Thyroid gland (tissue), 4 donors: ENCODE results near the gene CABP5.

Experiments used
- POLR2A ChIP-seq, 2 donors: fragments of 450-650 bp; IDR thresholded peaks; one replicate each; pipeline ENCODE4 v1.6.1; 2017; ENCODE audit warnings: antibody characterized with exemption in 2 of 2, mild to moderate bottlenecking in 2 of 2, moderate library complexity in 1 of 2
- TF ChIP-seq, protein P1 (sequence below), 6 experiments: fragments of 200-600 bp in 3 of 6; fragments of 450-650 bp in 3 of 6; sonication (generic) in 3 of 6; IDR thresholded peaks; one replicate each; pipeline ENCODE4 v1.5.1; 2016 to 2019; ENCODE audit warnings: antibody characterized with exemption in 6 of 6, mild to moderate bottlenecking in 2 of 6, inconsistent platforms in 1 of 6, moderate library complexity in 1 of 6

DNA sequence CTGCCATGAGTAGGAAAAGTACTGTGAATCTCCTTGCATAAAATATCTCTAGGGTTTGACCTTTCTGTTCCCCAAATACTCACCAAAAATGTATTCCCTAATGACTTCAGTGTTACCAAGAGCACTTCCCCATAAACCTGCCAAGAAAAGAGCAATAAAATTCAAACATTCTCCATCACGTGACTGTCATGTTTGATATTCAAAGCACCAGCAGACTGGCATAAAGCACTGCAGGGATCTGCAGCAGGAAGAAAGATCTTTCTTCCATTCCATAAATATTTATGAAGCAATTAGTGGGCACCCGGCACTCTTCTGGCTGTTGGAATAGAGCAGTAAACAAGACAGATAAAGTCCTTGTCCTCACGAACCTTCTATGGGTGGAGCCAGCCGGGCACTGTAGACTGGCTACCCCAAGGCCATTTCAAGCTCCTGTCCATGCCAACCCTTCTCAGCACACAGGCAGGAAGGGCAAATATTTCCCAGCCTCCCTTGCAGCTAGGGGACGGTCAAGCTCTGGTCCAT is 46.5 kb upstream of the CABP5 start:
- no peak for TF ChIP-seq POLR2A (IDR thresholded peaks at IDR 0.05)
- TF ChIP-seq, protein P1, sequence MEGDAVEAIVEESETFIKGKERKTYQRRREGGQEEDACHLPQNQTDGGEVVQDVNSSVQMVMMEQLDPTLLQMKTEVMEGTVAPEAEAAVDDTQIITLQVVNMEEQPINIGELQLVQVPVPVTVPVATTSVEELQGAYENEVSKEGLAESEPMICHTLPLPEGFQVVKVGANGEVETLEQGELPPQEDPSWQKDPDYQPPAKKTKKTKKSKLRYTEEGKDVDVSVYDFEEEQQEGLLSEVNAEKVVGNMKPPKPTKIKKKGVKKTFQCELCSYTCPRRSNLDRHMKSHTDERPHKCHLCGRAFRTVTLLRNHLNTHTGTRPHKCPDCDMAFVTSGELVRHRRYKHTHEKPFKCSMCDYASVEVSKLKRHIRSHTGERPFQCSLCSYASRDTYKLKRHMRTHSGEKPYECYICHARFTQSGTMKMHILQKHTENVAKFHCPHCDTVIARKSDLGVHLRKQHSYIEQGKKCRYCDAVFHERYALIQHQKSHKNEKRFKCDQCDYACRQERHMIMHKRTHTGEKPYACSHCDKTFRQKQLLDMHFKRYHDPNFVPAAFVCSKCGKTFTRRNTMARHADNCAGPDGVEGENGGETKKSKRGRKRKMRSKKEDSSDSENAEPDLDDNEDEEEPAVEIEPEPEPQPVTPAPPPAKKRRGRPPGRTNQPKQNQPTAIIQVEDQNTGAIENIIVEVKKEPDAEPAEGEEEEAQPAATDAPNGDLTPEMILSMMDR (IDR thresholded peaks at IDR 0.05), result no peak
